Activated CD8-positive, alpha-beta T cell treated with anti-CD3 and anti-CD28 coated beads for 36 hours (primary cell): ENCODE measurements around the gene C7orf33. TPM values are rescaled to one million over a fixed set of nuclear protein-coding genes. Genes with fewer than 3 reads are reported as not detected.
A peak's percentile ranks its signal among the peaks of the same experiment; 100 is the strongest.
"Not testable (repeated sequence)": the region's sequence is repeated elsewhere in the genome, so short reads cannot be mapped to it uniquely, and the experiment has no call there.

Source experiments
- ATAC-seq: fragments of 200-7000 bp; cut with Tn5 transposase; one replicate; pipeline ENCODE4 v1.10.0; 2021; ENCODE audit warnings: mild to moderate bottlenecking, moderate library complexity
- CTCF ChIA-PET: fragments of 350-600 bp; sonication (Branson Sonifier 250); formaldehyde crosslinking; loops from one replicate; lab custom pipeline; 2021; ENCODE audit warnings: antibody characterized with exemption; lab: Charles Lee
- POLR2A ChIA-PET: fragments of 350-600 bp; sonication (Branson Sonifier 250); formaldehyde crosslinking; loops from one replicate; lab custom pipeline; 2021; ENCODE audit warnings: antibody characterized with exemption; lab: Charles Lee
- DNase-seq: peaks from one replicate; pipeline ENCODE4 v3.0.0-alpha.2; 2020
- H3K27ac Mint-ChIP-seq: one replicate; pipeline ENCODE4 v1.8.0; 2021; ENCODE audit warnings: mild to moderate bottlenecking, mixed read lengths
- H3K27me3 Mint-ChIP-seq: one replicate; pipeline ENCODE4 v1.8.0; 2021; ENCODE audit warnings: mixed read lengths
- H3K36me3 Mint-ChIP-seq: one replicate; pipeline ENCODE4 v1.8.0; 2021; ENCODE audit warnings: low read depth, mixed read lengths
- H3K4me1 Mint-ChIP-seq: one replicate; pipeline ENCODE4 v1.8.0; 2021; ENCODE audit warnings: low read depth, mixed read lengths
- H3K4me3 Mint-ChIP-seq: one replicate; pipeline ENCODE4 v1.8.0; 2021; ENCODE audit warnings: mild to moderate bottlenecking, moderate library complexity, mixed read lengths
- H3K9me3 Mint-ChIP-seq: one replicate; pipeline ENCODE4 v1.8.0; 2021; ENCODE audit warnings: mixed read lengths
- intact Hi-C: fragments of 100-400 bp; cut with micrococcal nuclease; formaldehyde crosslinking; loops from one replicate; pipeline ENCODE4 v1.10.0; 2022
- total RNA-seq, 2 experiments: library from RNA; stranded (reverse); gene quantifications; one replicate each; pipeline ENCODE4 v1.2.3, GENCODE V29; 2021
- TF ChIP-seq, protein P1 (sequence below): fragments of 200-600 bp; IDR thresholded peaks from one replicate; pipeline ENCODE4 v1.8.0; 2022; ENCODE audit warnings: antibody characterized with exemption, mild to moderate bottlenecking

C7orf33 gene
- total RNA-seq, 2 experiments from 2014 or later, result not detected

DNA sequence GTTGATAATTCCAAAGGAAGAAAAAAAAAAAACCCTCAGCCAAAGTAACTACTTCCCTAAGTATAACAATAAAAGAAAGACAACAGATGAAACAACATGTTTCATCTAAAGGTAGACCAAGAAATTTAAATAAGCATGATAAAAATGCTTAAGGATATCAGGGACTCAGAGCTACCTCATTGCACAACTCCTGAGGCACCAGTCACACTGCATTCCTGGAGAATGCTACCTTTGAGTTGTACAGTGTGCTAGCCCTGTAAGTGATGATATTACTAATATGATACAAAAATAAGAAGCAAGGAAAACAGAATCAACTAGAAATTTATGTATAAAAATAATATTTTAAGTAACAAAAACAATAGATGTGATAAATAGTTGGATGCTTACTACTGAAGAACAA is 29.5 kb upstream of the C7orf33 start:
- intact Hi-C loops, result no loop called here
- DNase-seq (no peak), ATAC-seq (no peak)
- Mint-ChIP-seq H3K27me3 (peaks cover 13% of the 10 kb centered on the region), H3K36me3 (no peaks in the 10 kb centered on the region), H3K4me3 (no peak overlapping the region), H3K4me1 (peaks cover 21% of the 10 kb centered on the region), H3K27ac (no peak overlapping the region), H3K9me3 (peaks cover 7% of the 10 kb centered on the region)
- ChIA-PET POLR2A (no interaction called here), CTCF (interaction anchor here (3.4 kb wide), 1 partner anchor 14 kb away, joined by 20 read pairs; no protein-coding TSS in a partner anchor)
- TF ChIP-seq, protein P1, sequence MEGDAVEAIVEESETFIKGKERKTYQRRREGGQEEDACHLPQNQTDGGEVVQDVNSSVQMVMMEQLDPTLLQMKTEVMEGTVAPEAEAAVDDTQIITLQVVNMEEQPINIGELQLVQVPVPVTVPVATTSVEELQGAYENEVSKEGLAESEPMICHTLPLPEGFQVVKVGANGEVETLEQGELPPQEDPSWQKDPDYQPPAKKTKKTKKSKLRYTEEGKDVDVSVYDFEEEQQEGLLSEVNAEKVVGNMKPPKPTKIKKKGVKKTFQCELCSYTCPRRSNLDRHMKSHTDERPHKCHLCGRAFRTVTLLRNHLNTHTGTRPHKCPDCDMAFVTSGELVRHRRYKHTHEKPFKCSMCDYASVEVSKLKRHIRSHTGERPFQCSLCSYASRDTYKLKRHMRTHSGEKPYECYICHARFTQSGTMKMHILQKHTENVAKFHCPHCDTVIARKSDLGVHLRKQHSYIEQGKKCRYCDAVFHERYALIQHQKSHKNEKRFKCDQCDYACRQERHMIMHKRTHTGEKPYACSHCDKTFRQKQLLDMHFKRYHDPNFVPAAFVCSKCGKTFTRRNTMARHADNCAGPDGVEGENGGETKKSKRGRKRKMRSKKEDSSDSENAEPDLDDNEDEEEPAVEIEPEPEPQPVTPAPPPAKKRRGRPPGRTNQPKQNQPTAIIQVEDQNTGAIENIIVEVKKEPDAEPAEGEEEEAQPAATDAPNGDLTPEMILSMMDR, result no peak

- DNase-seq (no peak), ATAC-seq (peak; percentile 45)
- peaks cover 7% of the 10 kb centered on the region for H3K9me3 Mint-ChIP-seq
- no peaks in the 10 kb centered on the region for H3K36me3 Mint-ChIP-seq
- H3K27ac Mint-ChIP-seq, result peak overlapping the region; percentile 80
- peaks cover 21% of the 10 kb centered on the region for H3K4me1 Mint-ChIP-seq
- CTCF ChIA-PET, result interaction anchor here (1.6 to 5.2 kb wide), 3 partner anchors 12 to 403 kb away, joined by 4 to 41 read pairs (median 5); no protein-coding TSS in a partner anchor
- peak overlapping the region; percentile 45 for H3K4me3 Mint-ChIP-seq
- TF ChIP-seq, protein P1, result no peak
- H3K27me3 Mint-ChIP-seq, result peaks cover 10% of the 10 kb centered on the region
- POLR2A ChIA-PET, result interaction anchor here (0.6 to 1.4 kb wide), 2 partner anchors 311 to 320 kb away, joined by 3 to 4 read pairs; no protein-coding TSS in a partner anchor
- intact Hi-C loops, result no loop called here
Observed at GRCh38 chr7:148563583-148564274, 26.8 kb upstream of the C7orf33 start.

DNA sequence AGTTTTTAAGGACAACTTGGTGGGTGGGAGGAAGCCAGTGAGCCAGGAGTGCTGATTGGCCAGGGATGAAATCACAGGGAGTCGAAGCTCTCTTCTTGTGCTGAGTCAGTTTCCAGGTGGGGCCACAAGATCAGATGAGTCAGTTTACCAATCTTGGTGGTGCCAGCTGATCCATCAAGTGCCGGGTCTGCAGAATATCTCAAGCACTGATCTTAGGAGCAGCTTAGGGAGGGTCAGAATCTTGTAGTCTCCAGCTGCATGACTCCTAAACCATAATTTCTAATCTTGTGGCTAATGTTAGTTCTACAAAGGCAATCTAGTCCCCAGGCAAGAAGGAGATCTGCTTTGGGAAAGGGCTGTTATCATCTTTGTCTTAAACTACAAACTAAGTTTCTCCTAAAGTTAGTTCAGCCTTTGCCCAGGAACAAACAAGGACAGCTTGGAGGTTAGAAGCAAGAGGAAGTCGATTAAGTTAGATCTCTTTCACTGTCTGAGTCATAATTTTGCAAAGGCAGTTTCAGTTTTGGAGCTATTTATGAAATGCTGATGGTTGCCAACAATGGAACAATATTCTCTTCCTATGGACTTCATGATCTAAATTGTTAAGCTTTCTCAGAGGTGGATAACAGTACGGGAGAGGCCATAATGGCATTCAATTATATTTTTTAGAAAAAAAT is 26.2 kb upstream of the C7orf33 start:
- Mint-ChIP-seq H3K27ac (peak overlapping the region; percentile 80), H3K4me3 (peak overlapping the region; percentile 45), H3K4me1 (peaks cover 17% of the 10 kb centered on the region)
- H3K27me3 Mint-ChIP-seq, H3K36me3 Mint-ChIP-seq, intact Hi-C loops, H3K9me3 Mint-ChIP-seq: not testable (repeated sequence)
- ATAC-seq (peak; percentile 86), DNase-seq (peak; percentile 68)
- ChIA-PET POLR2A (interaction anchor here (0.5 to 1.4 kb wide), 2 partner anchors 319 to 358 kb away, joined by 3 read pairs; no protein-coding TSS in a partner anchor), CTCF (interaction anchor here (1.6 to 5.2 kb wide), 5 partner anchors 11 to 501 kb away, joined by 4 to 41 read pairs (median 5); no protein-coding TSS in a partner anchor)

DNA sequence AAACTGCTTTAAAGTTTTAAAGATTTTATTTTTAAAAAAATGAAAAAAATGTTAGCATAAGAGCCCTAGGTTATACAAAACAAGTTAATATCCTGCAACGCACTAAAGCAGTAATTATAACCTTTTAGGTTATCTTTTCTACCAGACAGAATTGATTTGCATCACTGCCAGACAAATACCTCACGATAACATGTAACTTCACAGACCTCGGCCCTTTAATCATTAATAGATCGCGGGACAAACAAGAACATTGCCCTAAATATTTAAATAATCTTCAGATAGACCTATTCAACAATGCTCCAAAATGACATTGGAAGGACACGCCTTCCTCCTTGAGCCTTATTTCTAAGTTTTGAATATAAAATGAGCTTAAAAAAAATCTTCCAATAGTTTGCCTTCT is 23.8 kb upstream of the C7orf33 start:
- Mint-ChIP-seq H3K4me3 (no peak overlapping the region), H3K36me3 (no peaks in the 10 kb centered on the region), H3K4me1 (peaks cover 19% of the 10 kb centered on the region), H3K27me3 (peaks cover 2% of the 10 kb centered on the region), H3K9me3 (peaks cover 7% of the 10 kb centered on the region), H3K27ac (no peak overlapping the region)
- ATAC-seq (no peak), DNase-seq (no peak)
- ChIA-PET CTCF (interaction anchor here (2.5 to 5.2 kb wide), 2 partner anchors 9 to 17 kb away, joined by 9 to 41 read pairs; no protein-coding TSS in a partner anchor), POLR2A (no interaction called here)
- TF ChIP-seq, protein P1, result no peak
- intact Hi-C loops, result no loop called here

DNA sequence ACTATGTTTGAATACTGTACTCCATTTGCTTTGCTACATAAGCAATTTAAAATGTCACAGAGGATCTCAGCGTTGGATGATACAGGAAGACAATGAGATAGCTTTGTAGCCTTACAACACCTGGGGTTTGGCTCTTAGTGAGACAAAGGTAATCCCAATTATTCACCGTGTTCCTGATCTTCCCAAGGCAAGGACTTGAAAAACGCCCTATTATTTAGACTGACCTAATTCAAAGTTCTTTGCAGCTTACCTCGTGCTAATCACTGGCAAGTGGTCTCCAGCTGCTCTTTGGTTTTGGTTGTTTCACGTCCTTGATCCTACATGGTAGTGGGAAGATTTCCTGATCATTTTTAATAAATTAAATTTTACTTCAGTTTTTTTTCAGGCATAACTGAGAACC is 23.0 kb upstream of the C7orf33 start:
- ChIA-PET CTCF (interaction anchor here (5.2 kb wide), 1 partner anchor 8 kb away, joined by 41 read pairs; no protein-coding TSS in a partner anchor), POLR2A (no interaction called here)
- TF ChIP-seq, protein P1, result no peak
- peaks cover 2% of the 10 kb centered on the region for H3K27me3 Mint-ChIP-seq
- DNase-seq (no peak), ATAC-seq (no peak)
- peaks cover 7% of the 10 kb centered on the region for H3K9me3 Mint-ChIP-seq
- peaks cover 19% of the 10 kb centered on the region for H3K4me1 Mint-ChIP-seq
- H3K36me3 Mint-ChIP-seq, result no peaks in the 10 kb centered on the region
- H3K27ac Mint-ChIP-seq, result no peak overlapping the region
- intact Hi-C loops, result no loop called here
- H3K4me3 Mint-ChIP-seq, result no peak overlapping the region
